Ascending aorta (tissue), 2 donors: ENCODE measurements around the gene DMC1. TPM values are rescaled to one million over a fixed set of nuclear protein-coding genes. Genes with fewer than 3 reads are reported as not detected.

Experiments used
- DNase-seq, 2 donors: peaks; one replicate each; pipeline ENCODE4 v3.0.0-alpha.2; 2019; ENCODE audit warnings: low spot score in 2 of 2
- H3K27ac ChIP-seq, 2 donors: fragments of 200-600 bp; sonication (generic); one replicate each; pipeline ENCODE4 v1.5.1; 2016 to 2017; ENCODE audit warnings: mild to moderate bottlenecking in 1 of 2
- H3K27me3 ChIP-seq: fragments of 200-600 bp; sonication (generic); one replicate; pipeline ENCODE4 v1.5.1; 2017
- H3K36me3 ChIP-seq, 2 donors: fragments of 200-600 bp; sonication (generic); one replicate each; pipeline ENCODE4 v1.5.1; 2016
- H3K4me1 ChIP-seq, 2 donors: fragments of 200-600 bp; sonication (generic); one replicate each; pipeline ENCODE4 v1.5.1; 2016 to 2017; ENCODE audit warnings: mild to moderate bottlenecking in 1 of 2
- H3K4me3 ChIP-seq, 2 donors: fragments of 200-600 bp; sonication (generic); one replicate each; pipeline ENCODE4 v1.5.1; 2016 to 2017; ENCODE audit warnings: mild to moderate bottlenecking in 1 of 2
- H3K9me3 ChIP-seq, 2 donors: fragments of 200-600 bp; sonication (generic); one replicate each; pipeline ENCODE4 v1.5.1; 2016
- CTCF ChIP-seq, 3 experiments: fragments of 200-600 bp in 2 of 3; fragments of 450-650 bp in 1 of 3; sonication (generic) in 2 of 3; IDR thresholded peaks; one replicate each; pipeline ENCODE4 v1.5.1; 2016 to 2019; ENCODE audit warnings: antibody characterized with exemption in 3 of 3, mild to moderate bottlenecking in 1 of 3, moderate library complexity in 1 of 3
- intact Hi-C: fragments of 100-400 bp; cut with DNase I; formaldehyde crosslinking; loops from one replicate; pipeline ENCODE4 v1.15.1; 2023
- total RNA-seq: library from RNA; depleted of rRNA; stranded (reverse); fragments of >200 nt; gene quantifications from one replicate; pipeline ENCODE4 v1.1.0, GENCODE V29; 2016

DMC1 gene
- total RNA-seq, 1 donor from 2014 or later, result not detected

- H3K27ac ChIP-seq, result no peak overlapping the region
- no peak overlapping the region for H3K4me3 ChIP-seq
- H3K36me3 ChIP-seq, result no peaks in the 10 kb centered on the region
- H3K4me1 ChIP-seq, result no peaks in the 10 kb centered on the region
- no peaks in the 10 kb centered on the region for H3K9me3 ChIP-seq
- intact Hi-C loops, result no loop called here
- no peaks in the 10 kb centered on the region for H3K27me3 ChIP-seq
- TF ChIP-seq CTCF (IDR thresholded peaks at IDR 0.05), result no peak
- no peak for DNase-seq
Observed at GRCh38 chr22:38524429-38524828, 45.6 kb downstream of the DMC1 start.

- DNase-seq, result no peak
- Histone ChIP-seq H3K4me1 (no peaks in the 10 kb centered on the region), H3K36me3 (no peaks in the 10 kb centered on the region), H3K27ac (no peak overlapping the region), H3K27me3 (no peaks in the 10 kb centered on the region), H3K4me3 (no peak overlapping the region), H3K9me3 (no peaks in the 10 kb centered on the region)
- intact Hi-C loops, result no loop called here
- TF ChIP-seq CTCF (IDR thresholded peaks at IDR 0.05), result no peak
Observed at GRCh38 chr22:38523479-38523878, 46.5 kb downstream of the DMC1 start.

GRCh38 chr22:38523029-38523428 lies 47.0 kb downstream of the DMC1 start:
- Histone ChIP-seq H3K36me3 (no peaks in the 10 kb centered on the region), H3K27ac (no peak overlapping the region), H3K27me3 (no peaks in the 10 kb centered on the region), H3K9me3 (no peaks in the 10 kb centered on the region), H3K4me3 (no peak overlapping the region), H3K4me1 (no peaks in the 10 kb centered on the region)
- intact Hi-C loops, result no loop called here
- DNase-seq, result no peak
- no peak for TF ChIP-seq CTCF (IDR thresholded peaks at IDR 0.05)

- TF ChIP-seq CTCF (IDR thresholded peaks at IDR 0.05), result no peak
Observed at GRCh38 chr22:38519453-38520250, 50.3 kb downstream of the DMC1 start.

GRCh38 chr22:38518620-38519019 lies 51.4 kb downstream of the DMC1 start:
- no peaks in the 10 kb centered on the region for H3K9me3 ChIP-seq
- no peak for TF ChIP-seq CTCF (IDR thresholded peaks at IDR 0.05)
- H3K4me1 ChIP-seq, result no peaks in the 10 kb centered on the region
- H3K4me3 ChIP-seq, result no peak overlapping the region
- intact Hi-C loops, result no loop called here
- H3K36me3 ChIP-seq, result no peaks in the 10 kb centered on the region
- no peak for DNase-seq
- H3K27ac ChIP-seq, result no peak overlapping the region
- H3K27me3 ChIP-seq, result no peaks in the 10 kb centered on the region

More at GRCh38 chr22:38519453-38520250, 50.3 kb downstream of the DMC1 start:
- Histone ChIP-seq H3K27ac (no peak overlapping the region), H3K4me3 (no peak overlapping the region), H3K36me3 (no peaks in the 10 kb centered on the region), H3K27me3 (no peaks in the 10 kb centered on the region), H3K4me1 (no peaks in the 10 kb centered on the region), H3K9me3 (no peaks in the 10 kb centered on the region)
- intact Hi-C loops, result no loop called here
- DNase-seq, result no peak
